NCI-H510A (cell line): ENCODE data around the gene IL21.
"Not testable (repeated sequence)": the region's sequence is repeated elsewhere in the genome, so short reads cannot be mapped to it uniquely, and the experiment has no call there.

Experiments used
- DNase-seq: peaks from one replicate; lab custom pipeline; 2025; lab: John Stamatoyannopoulos, UW

IL21 gene

DNA sequence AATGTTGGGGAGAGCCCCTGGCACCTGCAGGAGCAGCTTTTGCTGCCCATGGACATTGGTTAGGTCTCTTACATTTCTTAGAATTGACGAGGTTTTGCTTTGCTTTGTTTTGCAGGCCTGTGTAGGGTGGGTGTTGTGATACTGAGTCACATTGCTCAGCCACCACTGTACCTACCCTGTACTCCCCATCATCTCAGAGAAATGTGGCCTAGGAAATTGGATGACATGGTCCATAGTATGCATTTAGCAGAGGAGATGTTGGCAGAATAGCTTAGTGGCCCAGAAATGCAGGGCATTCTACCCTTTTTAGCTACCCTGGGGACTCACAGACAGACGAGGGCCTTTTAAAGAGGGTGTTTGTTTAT lies 43.7 kb downstream of the IL21 start:
- no peak for DNase-seq

GRCh38 chr4:122576261-122577188 lies 44.3 kb downstream of the IL21 start:
- no peak for DNase-seq

DNA sequence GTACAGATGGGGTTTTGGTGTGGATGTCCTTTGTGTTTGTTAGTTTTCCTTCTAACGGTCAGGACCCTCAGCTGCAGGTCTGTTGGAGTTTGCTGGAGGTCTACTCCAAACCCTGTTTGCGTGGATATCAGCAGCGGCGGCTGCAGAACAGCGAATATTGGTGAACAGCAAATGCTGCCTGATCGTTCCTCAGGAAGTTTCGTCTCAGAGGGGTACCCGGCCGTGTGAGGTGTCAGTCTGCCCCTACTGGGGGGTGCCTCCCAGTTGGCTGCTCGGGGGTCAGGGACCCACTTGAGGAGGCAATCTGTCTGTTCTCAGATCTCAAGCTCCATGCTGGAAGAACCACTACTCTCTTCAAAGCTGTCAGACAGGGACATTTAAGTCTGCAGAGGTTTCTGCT lies 46.5 kb downstream of the IL21 start:
- not testable (repeated sequence) for DNase-seq

DNA sequence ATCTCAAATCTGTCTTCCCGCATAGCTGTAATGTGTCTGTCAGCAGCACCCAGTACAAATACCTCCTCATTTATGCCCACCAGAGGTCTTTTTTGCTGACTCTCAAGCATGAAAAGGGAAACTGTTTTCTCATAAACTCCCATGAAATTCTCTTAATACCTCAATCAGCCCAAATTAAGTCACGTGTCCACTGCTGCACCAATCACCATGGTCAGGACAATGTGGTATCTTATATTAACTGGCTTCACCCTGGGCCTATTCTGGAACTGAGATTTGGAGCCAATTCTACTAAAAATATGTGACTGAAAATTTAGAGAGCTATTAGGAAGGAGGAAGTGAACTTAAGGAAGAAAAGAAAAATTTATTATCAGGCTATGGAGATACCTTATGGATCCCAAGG lies 58.4 kb downstream of the IL21 start:
- no peak for DNase-seq
